ENCODE data around the gene MYCBP2.

Gene MYCBP2

DNA sequence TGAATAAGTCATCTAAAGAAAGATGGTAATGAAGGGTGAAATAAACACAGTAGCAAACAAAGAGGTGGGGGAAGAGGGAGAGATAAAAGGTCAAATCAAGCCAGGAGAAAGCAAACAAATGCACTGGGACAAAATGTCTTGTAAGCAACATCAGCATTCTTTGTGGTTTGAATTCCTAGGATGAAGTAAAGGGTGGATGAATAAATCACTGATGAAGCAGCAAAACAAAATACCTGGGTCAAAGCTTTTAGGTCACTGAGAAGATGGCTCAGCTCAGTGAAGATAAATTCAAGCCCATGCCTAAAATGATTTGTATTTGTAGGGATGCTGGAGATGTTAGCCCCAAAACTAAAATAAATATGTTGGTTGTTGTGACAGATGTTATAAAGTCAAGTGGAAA is 213.4 kb downstream of the MYCBP2 start:
- no peak overlapping the region for H3K27ac ChIP-seq (ENCODE audit: low read depth, low read length)
- H3K79me2 ChIP-seq (ENCODE audit: insufficient read depth, low read length): no peaks in the 10 kb centered on the region
- no peaks in the 10 kb centered on the region for H3K27me3 ChIP-seq (ENCODE audit: low read length)
- no peak overlapping the region for H3K9ac ChIP-seq (ENCODE audit: low read length)
- TF ChIP-seq EZH2phosphoT487 (conservative IDR thresholded peaks at IDR 0.05; ENCODE audit: low read length): no peak
- TF ChIP-seq, protein P1, sequence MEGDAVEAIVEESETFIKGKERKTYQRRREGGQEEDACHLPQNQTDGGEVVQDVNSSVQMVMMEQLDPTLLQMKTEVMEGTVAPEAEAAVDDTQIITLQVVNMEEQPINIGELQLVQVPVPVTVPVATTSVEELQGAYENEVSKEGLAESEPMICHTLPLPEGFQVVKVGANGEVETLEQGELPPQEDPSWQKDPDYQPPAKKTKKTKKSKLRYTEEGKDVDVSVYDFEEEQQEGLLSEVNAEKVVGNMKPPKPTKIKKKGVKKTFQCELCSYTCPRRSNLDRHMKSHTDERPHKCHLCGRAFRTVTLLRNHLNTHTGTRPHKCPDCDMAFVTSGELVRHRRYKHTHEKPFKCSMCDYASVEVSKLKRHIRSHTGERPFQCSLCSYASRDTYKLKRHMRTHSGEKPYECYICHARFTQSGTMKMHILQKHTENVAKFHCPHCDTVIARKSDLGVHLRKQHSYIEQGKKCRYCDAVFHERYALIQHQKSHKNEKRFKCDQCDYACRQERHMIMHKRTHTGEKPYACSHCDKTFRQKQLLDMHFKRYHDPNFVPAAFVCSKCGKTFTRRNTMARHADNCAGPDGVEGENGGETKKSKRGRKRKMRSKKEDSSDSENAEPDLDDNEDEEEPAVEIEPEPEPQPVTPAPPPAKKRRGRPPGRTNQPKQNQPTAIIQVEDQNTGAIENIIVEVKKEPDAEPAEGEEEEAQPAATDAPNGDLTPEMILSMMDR (IDR thresholded peaks at IDR 0.05; ENCODE audit: insufficient read depth, low read length, poor library complexity, severe bottlenecking): no peak
- no peaks in the 10 kb centered on the region for H4K20me1 ChIP-seq (ENCODE audit: low read depth, low read length)
- H3K9me3 ChIP-seq (ENCODE audit: insufficient read depth, low read length): no peaks in the 10 kb centered on the region
- H3K4me2 ChIP-seq (ENCODE audit: low read depth, low read length, poor library complexity, severe bottlenecking): no peak overlapping the region
- no peak overlapping the region for H3K4me3 ChIP-seq (ENCODE audit: insufficient read depth, low read length, poor library complexity, severe bottlenecking)
- H3K9me2 ChIP-seq (replicated peaks; ENCODE audit: insufficient read depth, low read length): no peaks in the 10 kb centered on the region
- peaks cover 35% of the 10 kb centered on the region for H3K36me3 ChIP-seq (ENCODE audit: low read length)
- no peak overlapping the region for H2AFZ ChIP-seq (ENCODE audit: low read depth, low read length, severe bottlenecking)
- no peaks in the 10 kb centered on the region for H3F3A ChIP-seq (ENCODE audit: insufficient read depth)

DNA sequence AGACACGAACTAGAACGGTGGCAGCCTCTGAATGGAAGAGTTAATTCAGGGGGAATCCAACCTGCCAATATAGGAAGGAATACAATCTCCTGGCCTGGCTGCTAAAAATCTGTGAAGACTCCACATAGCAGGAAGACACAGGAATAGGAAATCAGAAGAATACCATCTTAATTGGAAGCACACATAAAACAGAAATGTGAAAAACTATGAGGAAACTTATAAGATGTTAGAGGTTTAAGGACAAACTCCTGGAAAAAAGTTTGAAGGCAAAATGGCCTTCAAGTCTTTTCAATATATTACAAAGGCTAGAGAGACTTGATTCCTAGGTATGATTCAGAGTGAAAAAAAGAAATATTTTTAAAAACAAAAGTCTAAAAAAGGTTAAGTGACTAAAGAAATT is 221.8 kb downstream of the MYCBP2 start:
- Histone ChIP-seq H3K9me2 (replicated peaks; ENCODE audit: insufficient read depth, low read length) (no peaks in the 10 kb centered on the region), H3K4me3 (ENCODE audit: insufficient read depth, low read length, poor library complexity, severe bottlenecking) (no peak overlapping the region), H3K36me3 (ENCODE audit: low read length) (peaks cover 13% of the 10 kb centered on the region; the same call in 1 of the 2 replicates)

DNA sequence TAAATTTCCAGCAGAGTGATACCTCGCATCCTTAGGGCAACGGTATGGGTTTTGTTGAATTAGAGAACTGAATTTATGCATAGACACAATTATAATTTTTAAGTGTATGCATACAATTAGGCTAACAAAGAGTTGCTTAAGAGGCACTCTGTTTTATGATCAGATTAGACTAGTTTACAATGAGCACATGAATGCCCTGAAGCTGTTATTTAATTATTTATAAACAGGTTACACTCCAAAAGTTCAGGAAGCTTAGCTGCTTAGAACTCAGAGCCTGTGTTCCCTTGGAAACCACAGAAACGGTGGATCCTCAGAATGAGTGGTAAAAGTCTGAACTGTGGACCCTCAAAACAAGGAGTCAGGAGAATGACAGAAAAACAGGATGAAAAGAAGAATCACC is 227.5 kb downstream of the MYCBP2 start:
- Histone ChIP-seq H3K79me2 (ENCODE audit: insufficient read depth, low read length) (no peaks in the 10 kb centered on the region), H3K27me3 (ENCODE audit: low read length) (no peaks in the 10 kb centered on the region), H3K4me3 (ENCODE audit: insufficient read depth, low read length, poor library complexity, severe bottlenecking) (no peak overlapping the region), H3K36me3 (ENCODE audit: low read length) (peaks cover 41% of the 10 kb centered on the region), H3K9me3 (ENCODE audit: insufficient read depth, low read length) (no peaks in the 10 kb centered on the region), H3K27ac (ENCODE audit: low read depth, low read length) (no peak overlapping the region), H4K20me1 (ENCODE audit: low read depth, low read length) (no peaks in the 10 kb centered on the region), H3K9me2 (replicated peaks; ENCODE audit: insufficient read depth, low read length) (no peaks in the 10 kb centered on the region), H3K9ac (ENCODE audit: low read length) (no peak overlapping the region), H2AFZ (ENCODE audit: low read depth, low read length, severe bottlenecking) (no peak overlapping the region), H3F3A (ENCODE audit: insufficient read depth) (no peaks in the 10 kb centered on the region), H3K4me2 (ENCODE audit: low read depth, low read length, poor library complexity, severe bottlenecking) (no peak overlapping the region)
- TF ChIP-seq, protein P1 (IDR thresholded peaks at IDR 0.05; ENCODE audit: insufficient read depth, low read length, poor library complexity, severe bottlenecking): no peak
- TF ChIP-seq EZH2phosphoT487 (conservative IDR thresholded peaks at IDR 0.05; ENCODE audit: low read length): no peak

More for the DNA sequence above, 221.8 kb downstream of the MYCBP2 start:
- H3K9ac ChIP-seq (ENCODE audit: low read length): no peak overlapping the region
- TF ChIP-seq, protein P1 (IDR thresholded peaks at IDR 0.05; ENCODE audit: insufficient read depth, low read length, poor library complexity, severe bottlenecking): no peak
- TF ChIP-seq EZH2phosphoT487 (conservative IDR thresholded peaks at IDR 0.05; ENCODE audit: low read length): no peak
- no peaks in the 10 kb centered on the region for H3K79me2 ChIP-seq (ENCODE audit: insufficient read depth, low read length)
- 0 out of 2 replicates have a peak, but pooled peaks cover 3% of the 10 kb centered on the region for H3F3A ChIP-seq (ENCODE audit: insufficient read depth)
- H3K4me2 ChIP-seq (ENCODE audit: low read depth, low read length, poor library complexity, severe bottlenecking): no peak overlapping the region
- H3K27ac ChIP-seq (ENCODE audit: low read depth, low read length): no peak overlapping the region
- no peaks in the 10 kb centered on the region for H3K27me3 ChIP-seq (ENCODE audit: low read length)
- no peaks in the 10 kb centered on the region for H4K20me1 ChIP-seq (ENCODE audit: low read depth, low read length)
- no peaks in the 10 kb centered on the region for H3K9me3 ChIP-seq (ENCODE audit: insufficient read depth, low read length)
- H2AFZ ChIP-seq (ENCODE audit: low read depth, low read length, severe bottlenecking): no peak overlapping the region
